A549 (cell line): ENCODE measurements around the gene WLS.

ENCODE experiments used
- CEBPB ChIP-seq, 2 experiments: fragments of >200 bp in 1 of 2; sonication (Bioruptor Twin) in 1 of 2; formaldehyde crosslinking in 1 of 2; IDR thresholded peaks; 2 replicates each; pipeline ENCODE4 v1.6.1; 2012 to 2016
- CTCF ChIP-seq: fragments of >200 bp; sonication (Bioruptor Twin); formaldehyde crosslinking; IDR thresholded peaks from 3 replicates; pipeline ENCODE4 v1.5.1; 2016
- ELK1 ChIP-seq: fragments of 150-350 bp; IDR thresholded peaks from 2 replicates; pipeline ENCODE4 v1.6.1; 2014; ENCODE audit warnings: low read depth, mild to moderate bottlenecking, low read length
- HOXA7 ChIP-seq: fragments of 250-450 bp; sonication (Bioruptor Pico); IDR thresholded peaks from 2 replicates; pipeline ENCODE4 v1.5.0; 2020; ENCODE audit warnings: mild to moderate bottlenecking, moderate library complexity
- MAX ChIP-seq: IDR thresholded peaks from 2 replicates; pipeline ENCODE4 v1.6.1; 2012
- MYC ChIP-seq: IDR thresholded peaks from 2 replicates; pipeline ENCODE4 v1.6.1; 2012; ENCODE audit warnings: mild to moderate bottlenecking, inconsistent platforms, low read length, improper control_type of control experiment, borderline replicate concordance
- RCOR1 ChIP-seq: fragments of 150-350 bp; IDR thresholded peaks from 2 replicates; pipeline ENCODE4 v1.6.1; 2014; ENCODE audit warnings: antibody characterized with exemption, low read length, low read depth
- RNF2 ChIP-seq: fragments of 200-600 bp; sonication (generic); IDR thresholded peaks from 2 replicates; pipeline ENCODE4 v1.6.1; 2016; ENCODE audit warnings: low read depth, mild to moderate bottlenecking, antibody characterized with exemption, moderate library complexity, borderline replicate concordance
- USF2 ChIP-seq: fragments of 450-650 bp; IDR thresholded peaks from 2 replicates; pipeline ENCODE4 v1.6.1; 2014; ENCODE audit warnings: antibody characterized with exemption

GRCh38 chr1:68132426-68133130 is 99.7 kb downstream of the WLS start:
- TF ChIP-seq RNF2 (no peak), RCOR1 (no peak), MAX (no peak), ELK1 (no peak), USF2 (no peak), CTCF (no peak), CEBPB (IDR thresholded peaks at IDR 0.05) (no peak), MYC (no peak), HOXA7 (no peak)
